GM12875 (cell line): ENCODE measurements around the gene PAXX.

ENCODE experiments used
- H3K4me3 ChIP-seq: one replicate; pipeline ENCODE4 v1.5.1; 2011; ENCODE audit warnings: low read depth, low read length, control low read depth
- CTCF ChIP-seq: IDR thresholded peaks from 2 replicates; pipeline ENCODE4 v1.5.1; 2011; ENCODE audit warnings: low read depth, mild to moderate bottlenecking, control low read depth, inconsistent platforms, low read length, moderate library complexity, borderline replicate concordance; ENCODE audit not compliant: insufficient read depth

Gene PAXX

GRCh38 chr9:136977649-136978072, 14.6 kb upstream of the PAXX start:
- TF ChIP-seq CTCF: no peak
- H3K4me3 ChIP-seq: no peak overlapping the region

- no peak for TF ChIP-seq CTCF
- no peak overlapping the region for H3K4me3 ChIP-seq
These were observed 14.0 kb upstream of the PAXX start for GRCh38 chr9:136978073-136978864.

GRCh38 chr9:136978865-136979544, 13.2 kb upstream of the PAXX start:
- no peak for TF ChIP-seq CTCF
- H3K4me3 ChIP-seq: no peak overlapping the region

- no peak for TF ChIP-seq CTCF
- H3K4me3 ChIP-seq: no peak overlapping the region
These were observed 12.2 kb upstream of the PAXX start for GRCh38 chr9:136979769-136980587.

- TF ChIP-seq CTCF: no peak
- H3K4me3 ChIP-seq: no peak overlapping the region
These were observed 11.3 kb upstream of the PAXX start for GRCh38 chr9:136980669-136981478.

GRCh38 chr9:136981588-136982231, 10.5 kb upstream of the PAXX start:
- H3K4me3 ChIP-seq: no peak overlapping the region
- no peak for TF ChIP-seq CTCF
